ENCODE measurements around the gene DCAF12.

GRCh38 chr9:34047864-34048726 lies 78.4 kb downstream of the DCAF12 start:
- TF ChIP-seq CTCF (IDR thresholded peaks at IDR 0.05 in 8 of 11, conservative IDR thresholded peaks at IDR 0.05 in 3 of 11) (no peak), POLR2A (IDR thresholded peaks at IDR 0.05) (no peak), POLR2AphosphoS5 (IDR thresholded peaks at IDR 0.05) (no peak)
